ENCODE results near the gene BSX. TPM values are rescaled to one million over a fixed set of nuclear protein-coding genes. Genes with fewer than 3 reads are reported as not detected.

The BSX gene
- total and polyA plus RNA-seq, 12 donors = not detected

DNA sequence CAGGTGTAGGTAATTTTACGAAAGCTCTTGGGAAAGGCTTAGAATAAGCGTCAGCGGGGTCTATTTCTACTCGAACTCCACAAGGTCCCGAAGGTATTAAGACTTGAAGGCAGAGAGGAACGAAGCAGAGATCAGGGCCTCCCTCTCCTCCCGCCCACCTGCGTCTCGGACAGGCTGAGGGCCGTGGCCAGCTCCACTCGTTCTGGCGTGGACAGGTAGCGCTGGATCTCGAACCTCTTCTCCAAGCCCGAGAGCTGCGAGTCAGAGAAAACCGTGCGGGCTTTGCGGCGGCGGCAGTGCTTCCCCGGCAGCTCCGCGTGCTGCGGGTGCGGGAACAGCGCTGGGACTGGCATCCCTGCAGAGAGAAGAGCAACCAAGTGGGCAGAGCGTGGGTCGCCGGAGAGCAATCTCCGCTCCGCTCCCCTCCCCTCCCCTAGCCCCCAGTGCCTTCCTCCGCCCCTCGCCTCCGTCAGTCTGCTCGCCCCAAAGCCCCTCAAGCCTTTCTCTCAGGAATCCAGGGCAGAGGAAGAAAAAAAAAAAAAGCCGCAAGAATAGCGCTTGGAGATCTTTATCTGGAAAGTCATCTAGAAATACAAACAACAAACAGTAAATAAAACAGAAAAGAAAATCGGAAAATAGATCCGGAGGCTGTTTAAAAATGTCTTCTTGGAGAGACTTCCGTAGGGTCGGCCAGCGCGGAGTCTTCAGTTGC lies 2.4 kb downstream of the BSX start:
- Histone ChIP-seq H3K9me3 (no peaks in the 10 kb centered on the region), H3K36me3 (no peaks in the 10 kb centered on the region), H3K27ac (no peak overlapping the region), H3K27me3 (peaks cover 57 to 100% (median 100%) of the 10 kb centered on the region in 7 donors), H3K4me3 (no peak overlapping the region), H3K4me1 (peaks cover 2 to 36% (median 20%) of the 10 kb centered on the region in 9 donors)
- 4 to 5% methylated on average over 44 of the region's 44 CpGs for WGBS, 2 donors
- TF ChIP-seq, protein P1, sequence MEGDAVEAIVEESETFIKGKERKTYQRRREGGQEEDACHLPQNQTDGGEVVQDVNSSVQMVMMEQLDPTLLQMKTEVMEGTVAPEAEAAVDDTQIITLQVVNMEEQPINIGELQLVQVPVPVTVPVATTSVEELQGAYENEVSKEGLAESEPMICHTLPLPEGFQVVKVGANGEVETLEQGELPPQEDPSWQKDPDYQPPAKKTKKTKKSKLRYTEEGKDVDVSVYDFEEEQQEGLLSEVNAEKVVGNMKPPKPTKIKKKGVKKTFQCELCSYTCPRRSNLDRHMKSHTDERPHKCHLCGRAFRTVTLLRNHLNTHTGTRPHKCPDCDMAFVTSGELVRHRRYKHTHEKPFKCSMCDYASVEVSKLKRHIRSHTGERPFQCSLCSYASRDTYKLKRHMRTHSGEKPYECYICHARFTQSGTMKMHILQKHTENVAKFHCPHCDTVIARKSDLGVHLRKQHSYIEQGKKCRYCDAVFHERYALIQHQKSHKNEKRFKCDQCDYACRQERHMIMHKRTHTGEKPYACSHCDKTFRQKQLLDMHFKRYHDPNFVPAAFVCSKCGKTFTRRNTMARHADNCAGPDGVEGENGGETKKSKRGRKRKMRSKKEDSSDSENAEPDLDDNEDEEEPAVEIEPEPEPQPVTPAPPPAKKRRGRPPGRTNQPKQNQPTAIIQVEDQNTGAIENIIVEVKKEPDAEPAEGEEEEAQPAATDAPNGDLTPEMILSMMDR (IDR thresholded peaks at IDR 0.05) = no peak
- no peak for ATAC-seq
- no peak for DNase-seq
- intact Hi-C loops (cut with DNase I) = no loop called here

DNA sequence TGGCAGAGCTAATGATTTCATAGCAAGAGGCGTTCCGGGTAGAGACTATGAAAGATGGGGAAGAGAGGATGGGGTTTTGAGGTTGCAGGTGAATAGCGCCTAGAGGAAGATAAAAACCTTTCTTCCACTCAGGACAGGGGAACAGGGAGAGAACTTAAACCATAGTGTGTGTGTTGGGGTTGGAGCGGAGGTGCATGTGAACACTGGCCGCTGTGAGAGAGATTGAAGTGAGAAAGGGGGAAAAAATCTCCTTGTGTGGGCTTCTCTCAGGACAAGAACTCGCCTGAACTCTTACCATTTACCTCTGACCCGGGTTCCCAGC lies 3.4 kb downstream of the BSX start:
- Histone ChIP-seq H3K4me1 (peaks cover 2 to 29% (median 12%) of the 10 kb centered on the region in 9 donors), H3K36me3 (no peaks in the 10 kb centered on the region), H3K27ac (no peak overlapping the region), H3K9me3 (no peaks in the 10 kb centered on the region), H3K27me3 (peaks cover 48 to 100% (median 100%) of the 10 kb centered on the region in 7 donors), H3K4me3 (no peak overlapping the region)
- DNase-seq = no peak
- ATAC-seq = no peak
- intact Hi-C loops (cut with DNase I) = no loop called here
- TF ChIP-seq, protein P1 (IDR thresholded peaks at IDR 0.05) = no peak
- WGBS, 2 donors = 9 to 12% methylated on average over 7 of the region's 7 CpGs

DNA sequence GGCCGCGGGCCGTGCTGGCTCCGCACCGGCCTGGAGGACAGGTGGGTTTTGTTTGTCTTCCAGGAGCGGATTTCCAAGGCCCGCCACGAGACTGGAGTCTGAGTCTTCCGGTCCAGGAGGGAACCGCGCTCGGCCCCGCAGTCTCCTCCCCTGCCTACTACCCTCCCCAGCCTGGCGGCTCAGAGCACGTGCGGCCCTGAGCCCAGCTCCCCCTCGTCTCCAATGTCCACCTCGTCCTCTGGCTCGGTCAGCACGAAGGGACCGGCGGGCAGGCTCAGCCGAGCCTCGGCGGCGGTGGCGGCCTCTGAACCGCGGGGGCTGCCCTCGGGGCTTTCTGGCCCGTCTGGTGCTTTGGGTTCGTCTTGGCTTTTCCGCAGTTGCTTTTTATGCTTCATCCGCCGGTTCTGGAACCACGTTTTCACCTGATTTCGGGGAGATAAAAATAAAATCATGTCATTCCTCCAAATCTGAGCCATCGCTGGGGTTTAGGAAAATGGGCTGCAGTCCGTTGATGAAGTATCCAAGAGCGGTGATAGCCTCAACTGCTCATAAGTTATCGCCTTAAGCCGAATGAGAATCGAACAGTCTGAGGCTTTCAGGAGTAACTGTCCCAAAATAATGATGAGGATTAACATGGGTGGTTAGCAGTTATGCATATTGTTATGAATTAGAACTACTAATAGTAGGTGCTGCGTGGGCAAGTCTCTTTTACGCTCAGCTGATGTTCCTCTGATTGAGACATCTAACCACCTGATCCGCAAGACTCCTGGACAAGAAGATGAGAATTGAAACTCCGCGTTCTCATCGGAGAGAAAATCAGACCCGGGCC lies 4.0 kb downstream of the BSX start:
- Histone ChIP-seq H3K4me1 (peaks cover 2 to 29% (median 12%) of the 10 kb centered on the region in 9 donors), H3K36me3 (no peaks in the 10 kb centered on the region), H3K27me3 (peaks cover 48 to 100% (median 100%) of the 10 kb centered on the region in 7 donors), H3K27ac (no peak overlapping the region), H3K4me3 (peak overlapping the region in 8 of 10 donors; percentile 4 to 29 (median 19)), H3K9me3 (no peaks in the 10 kb centered on the region)
- intact Hi-C loops (cut with DNase I) = no loop called here
- DNase-seq (no peak), ATAC-seq (peak in 3 of 8 donors; percentile 22 to 38 (median 34))
- TF ChIP-seq, protein P1 (IDR thresholded peaks at IDR 0.05) = no peak
- WGBS, 2 donors = 3 to 4% methylated on average over 49 to 50 of the region's 50 CpGs

DNA sequence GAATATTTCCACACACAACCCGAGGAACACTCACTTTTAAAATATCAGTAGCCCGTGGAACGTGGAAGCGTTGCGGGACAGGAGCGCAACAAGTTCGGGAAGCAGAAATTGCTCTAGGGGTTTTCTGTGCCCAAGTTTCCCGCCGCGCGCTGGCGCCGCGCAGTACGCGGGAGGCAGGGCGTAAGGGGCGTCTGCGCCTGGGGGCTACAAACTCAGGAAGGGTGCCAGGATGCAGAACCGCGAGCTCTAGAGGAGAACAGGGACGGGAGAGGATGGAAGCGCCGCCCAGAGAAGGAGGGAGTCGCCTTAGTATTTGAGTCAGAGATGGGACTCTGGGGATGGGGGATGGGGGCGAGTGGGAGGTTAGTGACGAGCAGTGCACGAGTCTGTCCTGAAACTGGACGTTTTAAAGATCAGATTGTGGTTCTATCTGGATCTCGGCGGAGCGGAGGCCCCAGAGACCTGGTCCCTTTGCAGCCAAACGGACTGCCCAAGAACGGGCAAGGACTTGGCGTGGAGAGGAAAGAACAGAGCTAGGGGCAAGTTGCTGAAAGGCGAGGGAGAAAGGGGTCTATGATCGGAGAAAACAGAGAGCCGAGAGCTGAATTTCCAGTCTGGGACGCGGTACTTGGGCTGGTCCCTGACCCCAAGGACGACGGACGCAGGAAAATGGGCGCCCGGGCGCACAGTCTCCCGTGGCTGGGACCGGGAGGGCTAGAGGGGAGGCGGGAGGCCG lies 4.7 kb downstream of the BSX start:
- Histone ChIP-seq H3K4me3 (peak overlapping the region in 8 of 10 donors; percentile 4 to 29 (median 19)), H3K27ac (no peak overlapping the region), H3K36me3 (no peaks in the 10 kb centered on the region), H3K27me3 (peaks cover 48 to 100% (median 98%) of the 10 kb centered on the region in 7 donors), H3K9me3 (no peaks in the 10 kb centered on the region), H3K4me1 (peaks cover 2 to 29% (median 12%) of the 10 kb centered on the region in 9 donors)
- peak in 3 of 8 donors; percentile 17 to 50 (median 18) for ATAC-seq
- DNase-seq = no peak
- TF ChIP-seq, protein P1 (IDR thresholded peaks at IDR 0.05) = no peak
- 1 to 3% methylated on average over 50 of the region's 50 CpGs for WGBS, 2 donors
- intact Hi-C loops (cut with DNase I) = no loop called here
